Erythroblast (primary cell): ENCODE measurements around the gene PLGRKT.

ENCODE experiments used
- GATA1 ChIP-seq: IDR thresholded peaks from 2 replicates; pipeline ENCODE4 v1.6.1; 2011; ENCODE audit warnings: low read depth, mild to moderate bottlenecking, control low read depth, low read length, moderate library complexity
- POLR2A ChIP-seq: IDR thresholded peaks from 2 replicates; pipeline ENCODE4 v1.6.1; 2011; ENCODE audit warnings: mild to moderate bottlenecking, low read length

GRCh38 chr9:5449521-5450358 is 12.0 kb upstream of the PLGRKT start:
- TF ChIP-seq POLR2A (no peak), GATA1 (no peak)
